Fibroblast of skin of right biceps (primary cell): Measurements from ENCODE around the gene PPBP.

ENCODE experiments used
- DNase-seq: peaks from one replicate; pipeline ENCODE4 v3.0.0-alpha.2; 2013

Gene PPBP

DNA sequence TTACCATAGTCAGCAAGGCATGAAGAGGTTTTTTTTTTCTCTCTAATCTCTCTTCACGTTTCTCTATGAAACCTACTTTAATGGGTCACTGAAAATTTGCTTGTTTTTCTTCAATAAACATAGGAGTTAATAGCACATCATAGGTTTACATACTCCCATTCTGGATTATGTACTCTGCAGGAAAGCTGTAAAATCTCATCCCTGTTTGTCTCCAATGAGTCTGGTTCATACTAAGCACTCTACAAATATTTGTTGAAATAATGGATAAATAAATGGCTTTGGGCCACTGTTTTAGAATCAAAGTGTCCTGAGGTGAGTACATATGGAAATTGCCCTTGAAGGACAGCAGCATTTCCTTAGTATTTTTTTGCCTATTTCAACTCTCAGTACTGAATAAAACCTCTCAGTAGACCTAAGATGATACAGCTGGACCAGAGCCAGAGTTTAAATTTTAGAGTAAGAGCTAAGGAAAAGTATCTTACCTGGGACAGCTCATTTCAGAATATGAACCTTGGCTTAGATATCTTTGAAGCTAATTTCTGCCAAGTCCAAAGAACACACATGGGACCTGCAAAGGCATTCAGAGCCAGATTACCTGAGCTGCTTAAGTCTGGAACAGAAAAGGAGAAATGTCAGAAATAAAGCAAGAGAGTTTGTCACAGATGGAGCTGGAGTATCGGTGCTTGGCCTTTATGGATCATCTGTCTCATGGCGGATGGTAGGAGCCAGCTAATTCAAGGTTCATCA, 40.6 kb downstream of the PPBP start:
- no peak for DNase-seq

DNA sequence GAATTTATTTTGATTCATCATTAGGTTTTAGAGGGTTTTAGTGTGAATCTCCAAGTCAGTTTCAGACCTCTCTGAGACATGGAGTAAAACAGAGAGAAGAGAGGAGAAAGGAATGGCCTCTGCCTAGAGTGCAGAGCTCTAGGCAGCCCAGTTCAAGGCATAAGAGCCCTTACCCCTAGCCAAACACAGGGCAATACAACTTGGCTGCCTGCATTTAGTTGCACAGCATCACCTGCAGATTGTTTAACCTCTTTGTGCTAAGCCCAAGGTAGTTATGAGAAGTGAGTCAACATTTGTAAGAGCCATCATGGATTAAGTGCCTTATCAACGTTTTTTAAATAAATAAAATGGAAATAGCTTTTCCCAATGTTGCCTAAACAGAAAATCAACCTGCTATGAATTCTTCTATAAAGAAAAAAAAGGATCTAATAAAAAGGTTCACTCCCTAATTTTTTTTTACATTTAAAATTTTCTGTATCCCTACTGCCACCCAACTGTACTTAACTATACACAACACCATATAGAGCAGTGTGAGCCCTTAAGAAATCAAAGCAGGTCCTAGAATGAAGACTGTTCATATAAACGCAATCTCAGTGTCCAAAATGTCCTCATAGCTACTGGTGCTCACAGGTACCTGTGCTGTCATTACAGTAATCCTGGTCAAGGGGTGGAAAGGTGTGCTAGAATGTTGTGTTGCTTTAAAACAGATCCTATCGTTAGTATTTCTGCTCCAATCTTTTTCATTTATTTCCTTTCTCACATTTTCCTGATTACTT, 42.1 kb downstream of the PPBP start:
- no peak for DNase-seq

DNA sequence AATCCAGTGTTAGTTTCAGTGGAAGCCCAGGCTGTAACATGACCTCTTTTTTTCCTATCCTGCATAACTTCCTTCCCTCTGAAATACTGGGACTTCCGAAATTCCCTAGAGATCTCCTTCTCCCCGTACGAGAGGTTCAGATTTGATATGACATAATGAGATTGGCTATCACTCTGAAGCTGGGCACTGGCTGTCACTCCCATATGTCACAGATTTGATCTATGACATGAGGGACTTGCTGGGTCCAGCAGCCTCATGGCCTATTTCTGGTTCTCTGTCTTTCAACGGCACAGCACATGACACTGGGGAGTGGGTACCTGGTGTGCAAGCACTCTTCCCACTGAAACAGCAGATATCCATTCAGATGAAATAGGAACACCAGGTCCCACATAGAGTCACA, 42.9 kb downstream of the PPBP start:
- DNase-seq, result no peak

DNA sequence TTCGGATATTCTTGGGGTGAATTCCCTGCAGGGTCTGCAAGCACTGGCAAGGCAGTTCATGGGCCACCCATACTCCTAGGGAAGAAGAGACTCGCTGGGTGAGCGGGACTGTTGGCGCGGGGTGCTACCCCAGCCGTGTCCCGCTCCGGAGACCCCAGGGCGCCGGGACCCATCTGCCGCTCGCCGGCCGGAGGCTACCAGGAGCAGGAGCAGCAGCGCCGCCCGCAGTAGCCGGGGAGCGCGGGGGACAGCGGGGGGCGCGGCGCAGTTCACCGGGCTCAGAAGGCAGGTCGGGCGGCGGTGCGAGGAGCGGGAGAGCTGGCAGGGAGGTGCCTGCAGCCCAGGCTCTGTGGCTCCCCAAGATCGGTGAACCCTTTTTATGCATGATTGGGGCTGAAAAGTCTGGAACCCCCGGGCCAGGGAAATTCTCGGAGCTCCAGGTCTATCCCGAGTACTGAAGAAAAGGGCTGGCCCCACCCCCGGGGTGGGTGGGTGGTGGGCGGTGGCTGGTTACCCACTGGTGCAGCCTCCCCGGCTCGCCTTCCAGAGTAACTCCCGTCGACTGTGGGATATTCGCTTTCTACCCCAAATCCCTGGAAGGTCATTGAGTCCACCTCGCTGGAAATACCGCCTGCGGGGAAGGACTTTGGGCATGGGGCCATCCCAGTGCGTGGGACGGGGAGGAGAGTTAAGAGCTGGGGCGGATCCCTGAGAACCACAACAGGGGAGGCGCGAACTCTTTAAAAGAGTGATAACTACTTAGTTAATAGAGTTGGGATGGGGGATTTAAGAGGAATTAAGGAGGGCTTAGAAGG, 43.7 kb downstream of the PPBP start:
- peak; percentile 17 for DNase-seq

DNA sequence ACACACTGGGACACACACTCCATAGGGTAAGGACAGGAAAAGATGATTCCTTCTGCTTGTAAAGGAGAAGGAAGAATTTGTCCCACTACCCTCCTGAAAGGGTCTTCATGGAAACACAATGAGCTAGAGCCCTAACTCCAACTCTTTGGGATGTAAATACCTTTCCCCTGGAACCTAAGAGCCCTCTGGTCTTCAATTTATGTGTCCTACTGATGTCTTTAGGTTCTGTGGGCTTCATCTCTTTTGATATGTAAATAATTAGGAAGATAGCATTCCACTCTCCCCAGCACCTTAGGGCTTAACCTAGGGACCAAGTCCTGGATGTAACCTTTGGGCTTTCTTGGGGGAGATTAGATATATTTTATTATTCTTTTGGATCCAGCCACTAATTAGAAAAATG, 44.4 kb downstream of the PPBP start:
- no peak for DNase-seq

DNA sequence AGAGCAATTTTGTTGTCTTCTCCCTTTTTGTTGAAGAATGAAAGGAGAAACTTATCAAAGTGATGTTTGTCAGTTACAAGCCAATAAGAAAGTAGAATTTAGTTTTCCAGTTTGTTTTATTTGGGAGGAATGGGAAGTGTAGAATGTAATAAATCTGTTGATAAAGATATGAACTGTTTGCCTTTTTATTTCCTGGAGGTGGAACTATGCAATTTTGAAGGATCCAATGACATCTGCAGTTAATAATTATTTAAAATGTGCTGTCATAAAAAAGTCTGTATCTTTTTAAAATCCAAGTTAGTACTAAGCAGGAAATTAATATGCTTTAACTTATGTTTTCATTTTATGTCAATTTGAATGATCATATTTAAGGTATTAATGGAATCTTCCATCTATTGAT, 51.0 kb downstream of the PPBP start:
- no peak for DNase-seq
